B cell (primary cell): ENCODE data around the gene DEFB129.

Experiments used
- EZH2 ChIP-seq: IDR thresholded peaks from 2 replicates; pipeline ENCODE4 v1.6.1; 2012; ENCODE audit warnings: borderline replicate concordance, low read depth, mild to moderate bottlenecking, moderate library complexity, low read length; ENCODE audit not compliant: insufficient read depth, poor library complexity, severe bottlenecking
- TF ChIP-seq, protein P1 (sequence below): fragments of 200-600 bp; IDR thresholded peaks from one replicate; pipeline ENCODE4 v1.8.0; 2022; ENCODE audit warnings: antibody characterized with exemption, mild to moderate bottlenecking

DNA sequence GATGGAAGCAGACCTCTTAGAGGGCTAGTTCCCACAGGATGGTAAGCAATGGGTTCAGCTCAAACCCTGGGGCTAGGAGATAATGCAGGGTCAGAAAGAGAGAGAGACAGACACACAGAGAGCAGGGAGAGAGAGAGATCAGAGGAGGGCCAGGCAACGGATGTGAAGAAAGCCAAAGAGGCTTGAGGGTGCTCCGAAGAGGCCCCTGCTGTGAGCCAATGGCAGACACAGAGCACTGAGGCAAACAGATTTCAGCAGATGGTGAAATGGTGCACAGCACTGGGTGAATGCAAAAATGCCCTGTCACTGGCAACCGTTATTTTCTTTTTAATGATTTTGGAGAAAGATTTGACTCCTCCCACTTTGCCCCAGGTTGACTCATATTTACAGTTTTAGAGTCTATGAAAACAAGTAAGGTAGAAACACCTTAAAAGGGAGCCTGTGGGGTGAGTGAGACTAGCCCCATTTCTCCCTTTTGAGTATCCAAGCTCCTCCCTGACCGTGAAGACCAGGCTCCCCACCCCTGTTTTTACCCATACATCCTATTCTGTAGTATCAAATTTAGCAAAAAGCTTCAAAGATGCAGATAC, 31.3 kb downstream of the DEFB129 start:
- TF ChIP-seq EZH2: no peak
- TF ChIP-seq, protein P1, sequence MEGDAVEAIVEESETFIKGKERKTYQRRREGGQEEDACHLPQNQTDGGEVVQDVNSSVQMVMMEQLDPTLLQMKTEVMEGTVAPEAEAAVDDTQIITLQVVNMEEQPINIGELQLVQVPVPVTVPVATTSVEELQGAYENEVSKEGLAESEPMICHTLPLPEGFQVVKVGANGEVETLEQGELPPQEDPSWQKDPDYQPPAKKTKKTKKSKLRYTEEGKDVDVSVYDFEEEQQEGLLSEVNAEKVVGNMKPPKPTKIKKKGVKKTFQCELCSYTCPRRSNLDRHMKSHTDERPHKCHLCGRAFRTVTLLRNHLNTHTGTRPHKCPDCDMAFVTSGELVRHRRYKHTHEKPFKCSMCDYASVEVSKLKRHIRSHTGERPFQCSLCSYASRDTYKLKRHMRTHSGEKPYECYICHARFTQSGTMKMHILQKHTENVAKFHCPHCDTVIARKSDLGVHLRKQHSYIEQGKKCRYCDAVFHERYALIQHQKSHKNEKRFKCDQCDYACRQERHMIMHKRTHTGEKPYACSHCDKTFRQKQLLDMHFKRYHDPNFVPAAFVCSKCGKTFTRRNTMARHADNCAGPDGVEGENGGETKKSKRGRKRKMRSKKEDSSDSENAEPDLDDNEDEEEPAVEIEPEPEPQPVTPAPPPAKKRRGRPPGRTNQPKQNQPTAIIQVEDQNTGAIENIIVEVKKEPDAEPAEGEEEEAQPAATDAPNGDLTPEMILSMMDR: no peak
